T follicular helper cell (primary cell): ENCODE results near the gene TNS3.

Source experiments
- DNase-seq: peaks from one replicate; pipeline ENCODE4 v3.0.0-alpha.2; 2020; ENCODE audit warnings: low read depth

The TNS3 gene

DNA sequence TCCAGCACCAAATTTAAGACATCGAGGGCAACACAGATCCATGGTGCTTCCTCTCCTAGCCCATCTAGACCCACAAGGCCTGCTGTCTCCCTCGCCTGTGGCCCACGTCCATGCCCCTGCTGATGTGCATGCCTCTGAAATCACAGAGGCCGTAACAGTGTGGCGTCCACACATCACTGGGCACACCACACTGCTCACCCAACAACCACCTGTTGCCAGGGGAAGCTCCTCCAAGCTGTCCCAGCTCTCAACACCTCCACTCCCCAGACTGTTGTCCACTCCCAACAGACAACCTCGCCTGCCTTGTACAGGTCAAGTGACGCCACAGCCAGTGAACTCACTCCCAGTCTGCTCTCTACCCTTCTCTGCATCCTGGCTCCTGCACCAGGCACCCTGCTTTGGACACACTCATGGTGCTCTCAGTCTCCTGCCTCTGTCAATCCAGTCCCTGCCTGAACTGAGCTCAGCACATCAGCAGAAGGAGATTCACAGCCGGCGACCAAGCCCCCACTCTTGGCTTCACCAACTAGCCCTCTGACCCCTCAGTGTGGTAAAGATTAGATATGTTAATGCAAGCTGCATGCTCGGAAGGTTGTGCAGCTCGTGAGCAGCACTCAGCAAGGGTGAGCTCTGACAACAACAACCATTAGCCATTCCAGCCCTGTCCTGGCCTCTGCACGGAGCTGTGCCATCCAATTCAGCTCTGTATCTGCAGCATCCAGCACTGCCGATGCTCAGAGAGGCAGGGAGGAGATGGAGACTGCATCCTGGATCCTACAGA is 197.0 kb downstream of the TNS3 start:
- DNase-seq = no peak

DNA sequence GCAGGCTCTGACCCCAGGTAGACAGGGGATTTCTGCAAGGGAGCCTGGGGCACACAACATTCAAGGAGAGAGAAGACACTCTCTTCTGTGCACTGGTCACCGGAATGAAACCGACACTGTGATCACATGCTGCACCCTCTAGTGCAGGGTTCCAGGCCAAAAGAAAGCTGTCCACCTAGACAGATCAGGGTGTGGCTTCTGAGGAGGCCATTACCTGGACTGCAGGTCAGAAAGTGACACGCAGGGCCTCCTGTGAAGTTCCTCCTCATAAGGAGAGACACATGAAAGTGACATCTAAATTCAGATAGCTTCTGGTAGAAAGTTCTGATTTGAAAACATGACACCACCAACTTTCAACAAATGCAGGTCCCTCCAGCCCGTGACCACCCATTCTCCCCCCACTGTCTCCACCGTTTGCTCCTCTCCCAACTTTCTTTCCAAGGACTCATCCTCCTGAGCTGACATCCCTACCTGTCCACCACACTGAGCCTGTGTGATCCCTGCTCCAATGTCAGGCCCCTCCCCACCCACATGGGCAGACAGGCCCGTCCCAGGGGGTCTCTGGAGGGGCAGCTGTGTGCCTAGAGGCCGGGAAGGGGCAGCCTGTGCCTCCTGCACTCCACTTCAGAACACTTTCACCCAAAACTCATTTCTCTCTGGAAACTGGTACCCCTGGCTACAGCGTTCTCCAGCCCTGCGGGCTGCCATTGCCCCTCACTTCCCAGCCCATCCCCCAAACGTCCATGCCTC is 198.0 kb downstream of the TNS3 start:
- DNase-seq = no peak

GRCh38 chr7:47383072-47383471 is 198.8 kb downstream of the TNS3 start:
- DNase-seq = no peak

GRCh38 chr7:47382200-47382599 is 199.7 kb downstream of the TNS3 start:
- no peak for DNase-seq

DNA sequence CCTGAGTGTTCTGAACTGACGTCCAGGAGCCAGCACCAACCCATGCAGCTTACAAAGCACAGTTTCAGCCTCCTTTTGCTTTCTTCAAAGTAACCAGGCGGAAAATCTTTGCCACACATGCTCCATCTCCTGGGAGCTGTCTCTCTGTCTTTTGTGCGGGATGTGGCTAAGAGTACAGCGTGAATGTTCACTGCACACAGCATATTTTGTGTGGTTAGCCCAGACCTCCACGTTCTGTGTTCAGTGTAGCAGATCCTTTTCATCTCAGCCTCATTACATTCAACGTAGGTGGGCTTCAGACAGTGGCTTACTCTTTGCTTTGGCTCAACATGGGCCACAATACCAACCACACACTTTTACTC is 200.8 kb downstream of the TNS3 start:
- no peak for DNase-seq

DNA sequence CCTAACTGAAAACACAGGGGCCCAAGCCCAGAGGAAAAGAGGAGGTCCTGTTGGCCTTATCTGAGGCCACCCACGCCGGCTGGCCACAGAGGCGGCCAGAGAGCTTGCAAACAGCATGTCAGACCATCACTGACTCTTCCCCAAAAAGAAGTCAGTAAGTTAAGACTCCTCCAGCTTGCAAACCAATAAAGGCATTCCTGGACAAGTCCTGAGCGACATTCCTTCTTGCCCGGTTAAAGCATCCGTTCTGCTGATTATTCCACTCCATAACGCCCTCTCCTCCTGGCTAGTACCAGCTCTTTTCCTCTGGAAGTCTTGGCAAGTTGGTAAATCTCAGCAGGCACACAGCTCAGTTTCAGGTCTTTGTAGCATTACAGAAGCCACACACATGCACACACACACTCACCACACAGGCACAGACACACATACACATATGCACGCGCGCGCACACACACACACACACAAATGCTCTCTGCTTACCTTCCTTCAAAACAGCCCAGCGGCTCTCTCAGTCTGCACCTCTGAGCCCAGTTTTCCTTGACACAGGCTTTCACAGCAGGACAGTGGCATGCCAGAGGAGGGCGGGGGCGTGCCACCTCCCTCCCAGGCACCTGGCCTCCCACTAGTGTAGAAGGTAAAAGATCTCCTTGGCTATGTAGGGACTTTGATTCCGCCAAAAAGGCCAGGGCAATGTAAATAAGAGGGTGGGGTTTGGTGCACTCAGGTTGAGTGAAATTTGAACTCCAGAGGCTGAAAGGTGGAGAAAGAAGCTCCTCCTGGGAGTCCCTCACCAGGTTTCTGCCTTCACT is 201.4 kb downstream of the TNS3 start:
- no peak for DNase-seq

- DNase-seq = no peak
Observed at GRCh38 chr7:47379629-47380324, 202.1 kb downstream of the TNS3 start.

- DNase-seq = no peak
Observed at GRCh38 chr7:47378728-47379395, 203.0 kb downstream of the TNS3 start.

DNA sequence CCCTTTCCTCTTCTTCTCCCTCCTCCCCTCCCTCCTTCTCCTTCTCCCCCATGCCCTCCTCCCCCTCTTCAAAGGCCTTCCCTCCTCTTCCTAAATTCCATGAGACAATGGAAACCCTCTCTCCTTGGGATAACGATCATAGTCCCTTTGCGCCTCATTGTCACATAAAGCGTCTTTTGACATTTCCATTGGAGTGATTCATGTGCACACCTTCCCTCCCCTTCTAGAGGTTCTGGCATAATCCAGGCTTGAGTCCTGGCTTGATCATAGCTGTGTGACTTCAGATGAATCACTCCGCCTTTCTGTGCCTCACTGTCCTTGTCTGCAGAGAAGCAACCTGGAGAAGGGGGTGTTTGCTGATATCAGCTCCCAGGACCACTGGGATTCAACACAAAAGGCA is 204.2 kb downstream of the TNS3 start:
- no peak for DNase-seq

DNA sequence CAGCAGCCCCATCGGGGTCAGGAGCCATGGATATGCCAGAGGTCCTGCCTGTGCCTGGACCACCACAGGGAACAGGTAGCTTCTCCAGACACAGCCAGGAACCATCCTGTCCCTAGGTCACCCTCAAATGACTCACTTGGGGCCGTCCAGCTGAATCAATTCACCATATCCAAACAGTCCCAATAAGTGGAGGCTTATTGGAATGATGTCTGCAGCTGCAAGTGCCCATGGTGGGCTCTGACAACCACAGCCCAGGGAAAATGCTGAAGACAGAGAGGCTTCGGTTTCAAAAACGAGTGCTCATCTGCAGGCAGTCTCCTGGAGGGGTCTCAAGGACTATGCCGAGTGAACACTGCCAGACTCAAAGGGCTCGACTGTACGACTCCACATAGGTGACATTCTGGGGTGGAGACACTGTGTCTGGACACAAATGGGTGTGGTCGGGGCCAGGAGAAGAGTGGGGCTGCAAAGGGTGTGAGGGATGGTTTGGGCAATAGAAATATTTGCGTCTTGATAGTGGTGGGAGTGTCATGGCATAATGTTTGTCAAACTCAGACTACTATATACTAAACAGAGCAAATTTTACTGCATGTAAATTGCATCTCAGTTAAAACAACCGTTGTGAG is 204.8 kb downstream of the TNS3 start:
- no peak for DNase-seq

GRCh38 chr7:47375121-47375938 is 206.6 kb downstream of the TNS3 start:
- no peak for DNase-seq

GRCh38 chr7:47374538-47374937 is 207.4 kb downstream of the TNS3 start:
- DNase-seq = no peak

- no peak for DNase-seq
Observed at GRCh38 chr7:47373871-47374451, 207.9 kb downstream of the TNS3 start.

DNA sequence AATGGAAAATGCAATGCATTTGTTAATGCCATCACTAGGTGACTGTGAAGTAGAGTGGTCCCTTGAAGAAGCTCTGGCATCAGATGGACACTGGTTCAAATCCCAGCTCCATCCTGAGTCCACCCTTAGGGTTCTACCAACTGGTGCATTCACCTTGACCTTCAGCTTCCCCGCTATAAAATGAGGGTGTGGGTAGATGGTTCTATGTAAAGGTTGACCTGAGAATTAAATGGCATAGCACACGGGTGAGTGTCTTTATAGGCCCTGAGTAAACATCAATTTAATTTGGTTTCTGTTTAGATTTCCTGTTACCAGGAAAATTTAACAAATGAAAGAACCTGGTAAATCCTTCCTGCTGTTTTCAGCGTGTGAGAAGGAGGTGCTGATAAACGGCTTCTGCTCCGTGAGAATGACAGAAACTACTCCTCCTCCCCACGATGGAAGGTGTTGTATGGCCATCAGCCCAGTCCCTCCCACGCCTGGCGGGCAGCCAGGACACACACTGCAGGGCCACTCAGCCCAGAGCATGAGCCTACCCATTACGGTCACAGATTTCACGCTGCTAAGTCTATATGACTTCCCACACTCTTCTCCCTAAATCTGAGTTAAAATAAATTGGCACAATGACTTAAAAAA is 210.1 kb downstream of the TNS3 start:
- no peak for DNase-seq

DNA sequence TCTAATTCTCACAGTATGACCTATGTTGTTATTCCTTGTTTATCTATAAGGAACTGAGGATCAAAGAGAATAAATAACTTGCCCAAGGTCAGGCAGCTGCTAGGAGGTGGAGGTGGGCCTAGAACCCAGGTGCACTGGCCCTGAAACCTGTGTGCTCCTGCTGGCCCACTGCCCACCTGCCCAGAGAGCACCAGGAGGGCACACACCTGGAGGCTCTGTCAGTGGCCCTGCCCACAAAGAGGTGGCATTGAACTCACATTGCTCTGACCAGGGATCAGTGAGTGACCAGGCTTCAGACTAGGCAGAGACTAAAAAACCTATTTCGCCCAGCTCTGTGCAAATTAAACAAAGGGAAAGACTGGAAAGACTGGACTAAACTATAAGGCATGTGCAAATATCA is 210.6 kb downstream of the TNS3 start:
- DNase-seq = no peak

- DNase-seq = no peak
Observed at GRCh38 chr7:47370461-47371042, 211.4 kb downstream of the TNS3 start.

DNA sequence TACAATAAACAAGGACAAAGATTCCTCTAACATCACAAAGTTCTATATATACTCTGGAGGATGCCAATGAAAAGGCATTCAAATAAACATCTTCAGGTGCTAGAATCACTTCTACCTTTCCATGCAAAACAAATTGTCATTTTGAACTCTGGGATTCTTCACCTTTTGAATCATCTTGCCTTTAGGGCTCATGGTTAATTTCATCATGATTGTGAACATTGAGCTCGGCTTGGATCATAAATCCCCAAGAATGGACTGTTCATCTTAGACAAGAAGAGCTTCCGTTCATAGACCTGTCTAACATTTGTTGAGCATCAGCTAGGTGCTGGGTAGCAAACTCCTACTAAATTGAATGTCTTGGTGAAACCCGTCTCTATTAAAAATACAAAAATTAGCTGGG is 212.2 kb downstream of the TNS3 start:
- no peak for DNase-seq

GRCh38 chr7:47368190-47368812 is 213.6 kb downstream of the TNS3 start:
- no peak for DNase-seq
